Astrocyte of the cerebellum (primary cell): Measurements from ENCODE around the gene ARFRP1.

Source experiments
- DNase-seq: peaks from one replicate; pipeline ENCODE4 v3.0.0-alpha.2; 2011; ENCODE audit warnings: low read depth
- H3K4me3 ChIP-seq: 2 replicates; pipeline ENCODE4 v1.5.1; 2011; ENCODE audit warnings: mild to moderate bottlenecking, low read depth, low read length, moderate library complexity
- in situ Hi-C: cut with HindIII; loops from 2 replicates; pipeline ENCODE4 v1.10.0; 2017; ENCODE audit warnings: low sequenced_read_pairs
- TF ChIP-seq, protein P1 (sequence below): IDR thresholded peaks from 2 replicates; pipeline ENCODE4 v1.5.1; 2012; ENCODE audit warnings: low read length, low read depth, moderate library complexity, mild to moderate bottlenecking; ENCODE audit errors: missing control alignments

Gene ARFRP1

DNA sequence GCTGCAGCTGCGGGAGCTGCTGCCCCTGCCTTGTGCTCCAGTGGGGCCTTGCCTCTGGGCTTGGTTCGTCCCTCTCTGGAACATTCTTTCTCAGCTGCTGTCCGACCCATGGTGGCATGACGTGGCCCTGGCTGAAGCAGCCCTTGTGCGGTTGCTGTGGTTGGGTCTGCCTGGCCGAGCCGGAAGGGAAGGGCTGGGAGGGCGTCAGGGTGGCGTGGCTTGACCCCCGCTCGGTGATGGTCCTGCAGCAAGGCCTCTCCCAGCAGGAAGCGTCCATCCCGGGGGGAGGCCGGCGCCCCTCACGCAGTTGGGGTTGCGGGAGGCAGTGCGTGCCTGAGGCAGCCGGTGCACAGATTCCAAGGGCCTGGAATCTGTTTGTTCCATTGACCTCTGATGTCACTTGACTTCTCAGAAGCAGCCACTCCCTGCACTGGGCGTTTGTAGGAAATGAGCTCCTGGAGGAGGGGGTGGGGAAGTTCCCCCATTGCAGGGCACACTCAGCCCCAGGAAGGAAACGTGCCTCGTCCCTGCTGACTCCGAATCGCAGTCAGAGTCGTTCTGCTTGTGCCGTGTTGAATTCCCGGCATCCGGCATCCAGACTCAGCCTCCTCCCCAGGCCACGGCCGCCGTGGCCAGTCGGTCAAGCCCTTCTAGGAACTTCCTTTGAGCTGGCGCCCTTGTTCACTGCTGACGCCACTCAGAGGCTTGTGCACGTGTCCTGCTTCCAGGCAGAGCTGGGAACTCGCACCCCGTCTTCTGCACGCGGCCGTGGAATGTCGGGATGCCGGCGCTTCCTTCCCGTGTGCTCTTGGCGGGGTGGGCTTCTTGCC is 21.1 kb downstream of the ARFRP1 start:
- in situ Hi-C loops, result no loop called here
- TF ChIP-seq, protein P1, sequence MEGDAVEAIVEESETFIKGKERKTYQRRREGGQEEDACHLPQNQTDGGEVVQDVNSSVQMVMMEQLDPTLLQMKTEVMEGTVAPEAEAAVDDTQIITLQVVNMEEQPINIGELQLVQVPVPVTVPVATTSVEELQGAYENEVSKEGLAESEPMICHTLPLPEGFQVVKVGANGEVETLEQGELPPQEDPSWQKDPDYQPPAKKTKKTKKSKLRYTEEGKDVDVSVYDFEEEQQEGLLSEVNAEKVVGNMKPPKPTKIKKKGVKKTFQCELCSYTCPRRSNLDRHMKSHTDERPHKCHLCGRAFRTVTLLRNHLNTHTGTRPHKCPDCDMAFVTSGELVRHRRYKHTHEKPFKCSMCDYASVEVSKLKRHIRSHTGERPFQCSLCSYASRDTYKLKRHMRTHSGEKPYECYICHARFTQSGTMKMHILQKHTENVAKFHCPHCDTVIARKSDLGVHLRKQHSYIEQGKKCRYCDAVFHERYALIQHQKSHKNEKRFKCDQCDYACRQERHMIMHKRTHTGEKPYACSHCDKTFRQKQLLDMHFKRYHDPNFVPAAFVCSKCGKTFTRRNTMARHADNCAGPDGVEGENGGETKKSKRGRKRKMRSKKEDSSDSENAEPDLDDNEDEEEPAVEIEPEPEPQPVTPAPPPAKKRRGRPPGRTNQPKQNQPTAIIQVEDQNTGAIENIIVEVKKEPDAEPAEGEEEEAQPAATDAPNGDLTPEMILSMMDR, result no peak
- DNase-seq, result no peak
- H3K4me3 ChIP-seq, result no peak overlapping the region

DNA sequence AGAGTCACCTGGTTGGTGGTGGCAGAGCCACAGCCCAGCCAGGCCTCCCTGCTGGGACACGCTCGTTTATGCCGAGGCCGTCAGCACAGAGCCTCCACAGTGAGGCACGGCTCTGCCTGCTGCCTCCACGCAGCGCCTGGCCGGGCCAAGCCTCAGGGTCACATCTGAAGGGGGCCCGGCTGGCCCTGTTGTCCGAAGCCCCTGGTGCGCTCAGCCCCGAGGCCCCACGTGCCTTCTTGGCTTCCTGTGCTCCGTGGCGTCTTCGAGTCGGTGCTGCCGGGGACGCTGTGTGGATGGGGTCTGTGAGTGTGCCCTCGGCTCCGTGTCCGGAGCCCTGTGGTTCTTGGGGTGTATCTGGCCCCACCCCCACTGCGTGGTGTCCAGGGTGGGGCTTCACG is 21.7 kb downstream of the ARFRP1 start:
- in situ Hi-C loops, result no loop called here
- TF ChIP-seq, protein P1, result no peak
- no peak overlapping the region for H3K4me3 ChIP-seq
- no peak for DNase-seq

DNA sequence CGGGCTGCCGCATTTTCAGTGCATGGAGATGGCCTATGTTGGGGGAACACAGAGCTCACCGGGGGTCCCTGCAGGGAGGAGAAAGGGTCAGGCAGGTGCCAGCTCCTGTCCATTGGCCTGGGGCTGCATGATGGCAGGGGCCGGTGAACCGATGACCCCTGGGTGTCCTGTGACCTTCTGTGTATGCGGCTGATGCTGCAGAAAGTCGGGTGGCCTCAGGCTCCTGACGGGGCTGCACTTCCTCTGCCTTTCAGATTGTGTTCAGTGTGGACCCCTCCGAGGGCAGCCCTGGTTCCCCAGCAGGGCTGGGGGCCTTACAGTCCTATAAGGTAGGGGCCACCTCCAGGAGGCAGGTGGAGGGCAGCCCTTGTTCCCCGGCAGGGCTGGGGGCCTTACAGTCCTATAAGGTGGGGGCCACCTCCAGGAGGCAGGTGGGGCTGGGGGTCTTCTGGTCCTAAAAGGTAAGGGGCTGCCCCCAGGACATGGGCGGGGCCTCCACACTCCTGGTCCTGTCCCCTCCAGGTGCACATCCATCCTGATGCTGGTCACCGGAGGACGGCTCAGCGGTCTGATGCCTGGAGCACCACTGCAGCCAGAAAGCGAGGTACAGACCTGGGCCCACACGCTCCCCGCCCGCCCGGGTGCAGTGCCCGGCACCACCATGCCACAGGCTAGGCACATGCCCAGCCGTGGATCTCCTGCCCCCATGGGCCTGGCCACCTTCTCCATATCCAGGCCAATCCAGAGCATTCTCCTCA is 22.3 kb downstream of the ARFRP1 start:
- in situ Hi-C loops, result no loop called here
- no peak overlapping the region for H3K4me3 ChIP-seq
- TF ChIP-seq, protein P1, result no peak
- no peak for DNase-seq

DNA sequence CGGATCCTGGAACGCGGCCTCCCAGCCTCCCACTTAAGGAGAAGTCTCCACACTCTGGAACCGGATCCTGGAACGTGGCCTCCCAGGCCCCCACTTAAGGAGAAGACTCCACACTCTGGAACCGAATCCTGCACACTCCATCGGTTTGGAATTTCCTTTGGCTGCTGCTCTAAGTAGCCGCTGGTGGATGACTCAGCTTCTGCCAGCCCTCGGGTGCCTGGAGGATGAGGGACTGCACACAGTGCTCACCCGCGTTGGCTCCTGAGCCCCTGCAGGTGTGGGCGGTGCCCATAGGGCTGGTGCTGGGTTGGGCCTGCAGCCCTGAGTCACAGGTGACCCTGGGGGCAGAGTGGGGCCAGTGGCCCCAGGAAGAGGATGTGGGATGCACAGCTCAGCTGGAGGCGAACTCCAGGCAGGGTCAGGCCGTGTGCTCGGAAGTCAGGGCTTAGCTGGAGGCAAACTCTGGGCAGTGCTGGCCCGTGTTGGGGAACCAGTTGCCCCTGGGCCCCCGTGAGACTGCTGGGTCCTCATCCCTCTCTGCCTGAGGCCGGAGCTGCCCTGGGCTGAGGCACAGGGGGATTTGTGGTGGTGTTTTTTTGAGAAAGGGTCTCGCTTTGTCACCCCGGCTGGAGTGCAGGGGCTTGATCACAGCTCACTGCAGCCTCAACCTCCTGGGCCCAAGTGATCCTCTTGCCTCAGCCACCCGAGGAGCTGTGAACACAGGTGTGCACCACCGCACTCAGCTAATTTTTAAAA is 25.2 kb downstream of the ARFRP1 start:
- in situ Hi-C loops, result no loop called here
- TF ChIP-seq, protein P1, result no peak
- DNase-seq, result peak; percentile 83
- no peak overlapping the region for H3K4me3 ChIP-seq

DNA sequence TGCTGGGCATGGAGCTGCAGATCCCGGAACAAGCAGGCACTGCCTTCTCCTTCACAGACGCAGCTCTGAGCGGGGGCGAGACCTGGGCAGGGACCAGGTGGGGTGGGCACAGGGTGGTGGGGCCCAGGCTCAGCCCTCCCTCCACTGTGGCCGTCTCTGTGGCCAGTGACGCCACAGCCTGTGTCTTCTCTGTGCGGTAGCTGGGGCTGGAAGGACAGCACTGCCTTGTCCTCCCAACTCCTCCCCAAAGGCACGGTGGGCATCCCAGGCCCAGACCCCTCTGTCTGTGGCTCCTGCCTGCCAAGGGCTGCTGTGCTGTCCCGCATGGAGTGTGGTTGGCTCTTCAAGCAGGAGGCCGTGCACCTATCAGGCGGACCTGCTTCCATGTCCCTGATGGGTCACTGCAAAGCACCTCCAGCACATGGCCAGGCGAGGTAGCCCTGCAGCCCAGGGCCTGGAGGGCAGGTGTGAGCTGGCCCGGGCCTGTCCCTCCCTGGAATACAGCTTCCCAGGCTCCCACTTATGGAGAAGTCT is 26.1 kb downstream of the ARFRP1 start:
- in situ Hi-C loops, result no loop called here
- TF ChIP-seq, protein P1, result no peak
- H3K4me3 ChIP-seq, result no peak overlapping the region
- no peak for DNase-seq

DNA sequence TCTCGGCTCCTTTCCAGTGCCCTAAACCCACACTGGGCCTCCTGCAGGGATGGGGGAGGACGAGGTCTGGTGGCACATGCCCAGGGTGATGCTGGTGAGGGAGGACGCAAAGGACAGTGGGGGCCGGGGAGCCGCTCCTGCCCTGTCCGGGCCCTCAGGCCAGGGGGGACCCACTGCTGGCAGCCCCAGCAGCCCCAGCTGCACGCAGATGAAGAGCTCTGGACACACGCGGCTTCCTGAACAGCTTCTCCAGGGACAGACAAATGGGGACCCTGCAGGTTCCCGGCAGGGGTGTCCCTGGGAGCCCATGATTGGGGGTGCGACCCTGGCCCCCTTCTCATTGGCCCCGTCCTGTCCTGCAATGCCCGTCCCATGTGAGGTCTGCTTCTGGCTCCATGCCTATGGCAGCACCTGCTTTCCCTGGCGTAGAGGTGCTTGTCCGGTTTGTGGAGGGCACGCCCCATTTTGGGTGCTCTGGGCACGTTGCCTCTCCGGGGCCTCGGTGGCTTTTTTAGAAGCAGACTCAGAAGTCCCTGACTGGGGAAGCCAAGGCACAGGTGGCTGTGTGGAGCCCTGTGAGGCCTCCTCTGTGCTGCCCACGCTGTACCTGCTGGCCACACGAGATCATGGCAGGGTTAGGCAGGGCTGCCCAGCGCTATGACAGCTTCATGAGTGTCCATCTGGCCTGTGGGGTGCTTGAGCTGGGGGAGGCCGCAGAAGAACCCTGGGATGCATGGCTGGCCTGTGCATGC is 26.7 kb downstream of the ARFRP1 start:
- no peak overlapping the region for H3K4me3 ChIP-seq
- DNase-seq, result no peak
- TF ChIP-seq, protein P1, result no peak
- in situ Hi-C loops, result no loop called here
